Breast epithelium (tissue), 4 donors: Measurements from ENCODE around the gene GLRX2. TPM values are rescaled to one million over a fixed set of nuclear protein-coding genes. Genes with fewer than 3 reads are reported as not detected.
"Not testable (repeated sequence)": the region's sequence is repeated elsewhere in the genome, so short reads cannot be mapped to it uniquely, and the experiment has no call there.

Source experiments
- DNase-seq, 2 donors: peaks; one replicate each; pipeline ENCODE4 v3.0.0-alpha.2; 2019; ENCODE audit warnings: low spot score in 2 of 2
- H3K27ac ChIP-seq, 2 donors: fragments of 200-600 bp; sonication (generic) in 1 of 2; one replicate each; pipeline ENCODE4 v1.5.1; 2016 to 2019; ENCODE audit warnings: mild to moderate bottlenecking in 1 of 2
- H3K27me3 ChIP-seq, 2 donors: fragments of 200-600 bp; sonication (generic) in 1 of 2; one replicate each; pipeline versions ENCODE4 v1.5.1 to v1.6.0; 2017 to 2019; ENCODE audit warnings: control low read depth in 1 of 2, mild to moderate bottlenecking in 1 of 2
- H3K36me3 ChIP-seq: fragments of 200-600 bp; one replicate; pipeline ENCODE4 v1.5.1; 2019
- H3K4me1 ChIP-seq, 2 donors: fragments of 200-600 bp; sonication (generic); one replicate each; pipeline ENCODE4 v1.5.1; 2016 to 2019; ENCODE audit warnings: control low read depth in 1 of 2
- H3K4me3 ChIP-seq, 3 donors: fragments of 200-600 bp; sonication (generic); 1 replicate in 2 of 3; 2 replicates in 1 of 3; pipeline ENCODE4 v1.5.1; 2016 to 2019; ENCODE audit warnings: mild to moderate bottlenecking in 3 of 3, moderate library complexity in 2 of 3
- H3K9me3 ChIP-seq, 2 donors: fragments of 200-600 bp; sonication (generic) in 1 of 2; one replicate each; pipeline ENCODE4 v1.5.1; 2016 to 2019; ENCODE audit warnings: control low read depth in 1 of 2
- CTCF ChIP-seq, 3 donors: fragments of 450-650 bp; IDR thresholded peaks; one replicate each; pipeline ENCODE4 v1.5.1; 2016 to 2017; ENCODE audit warnings: antibody characterized with exemption in 3 of 3, mild to moderate bottlenecking in 3 of 3, moderate library complexity in 3 of 3
- POLR2A ChIP-seq: fragments of 450-650 bp; IDR thresholded peaks from one replicate; pipeline ENCODE4 v1.6.1; 2016; ENCODE audit warnings: antibody characterized with exemption, mild to moderate bottlenecking, moderate library complexity
- POLR2AphosphoS5 ChIP-seq, 3 donors: sonication (generic); formaldehyde crosslinking; IDR thresholded peaks; one replicate each; pipeline ENCODE4 v1.6.1; 2017; ENCODE audit warnings: antibody characterized with exemption in 3 of 3
- intact Hi-C: fragments of 100-400 bp; cut with DNase I; formaldehyde crosslinking; loops from one replicate; pipeline ENCODE4 v1.15.1; 2023; ENCODE audit warnings: low total_unique reads
- total RNA-seq, 3 donors: library from RNA; depleted of rRNA; stranded (reverse); fragments of >200 nt; gene quantifications; one replicate each; pipeline ENCODE4 v1.1.0, GENCODE V29; 2016

Gene GLRX2
- total RNA-seq, 3 donors from 2014 or later, result 6.2 to 8.0 (median 6.9) TPM

GRCh38 chr1:193060115-193060403 is 45.2 kb downstream of the GLRX2 start:
- H3K27me3 ChIP-seq, result no peaks in the 10 kb centered on the region
- TF ChIP-seq POLR2A (no peak), CTCF (IDR thresholded peaks at IDR 0.05) (no peak), POLR2AphosphoS5 (IDR thresholded peaks at IDR 0.05) (no peak)
- peaks cover 0 to 20% of the 10 kb centered on the region in 2 donors for H3K4me1 ChIP-seq
- H3K9me3 ChIP-seq, result no peaks in the 10 kb centered on the region
- H3K36me3 ChIP-seq, result no peaks in the 10 kb centered on the region
- intact Hi-C loops, result no loop called here
- peak overlapping the region; percentile 98 for H3K27ac ChIP-seq
- DNase-seq, result no peak
- peak overlapping the region; percentile 87 to 92 (median 91) for H3K4me3 ChIP-seq

- Histone ChIP-seq H3K4me3 (peak within 1 kb of the TSS; percentile 87 to 92 (median 91)), H3K9me3 (no peaks in the 10 kb centered on the region), H3K27ac (peak within 1 kb of the TSS; percentile 98), H3K36me3 (no peaks in the 10 kb centered on the region), H3K4me1 (peaks cover 0 to 20% of the 10 kb centered on the region in 2 donors), H3K27me3 (no peaks in the 10 kb centered on the region)
- TF ChIP-seq POLR2AphosphoS5 (IDR thresholded peaks at IDR 0.05) (peak; percentile 75 to 90 (median 81)), CTCF (IDR thresholded peaks at IDR 0.05) (no peak), POLR2A (no peak)
- intact Hi-C loops, result no loop called here
- peak; percentile 91 to 95 for DNase-seq
Measured at GRCh38 chr1:193059282-193060114, 45.7 kb downstream of the GLRX2 start, which contains the start of the genes RO60 and UCHL5. Gene RO60, plus strand, starts transcription at chr1:193059612. Its CDS starts 9,443 bp downstream, at chr1:193069055. Gene UCHL5, minus strand, starts transcription at chr1:193059360. Its CDS starts 100 bp downstream, at chr1:193059260.

- peaks cover 0 to 20% of the 10 kb centered on the region in 2 donors for H3K4me1 ChIP-seq
- intact Hi-C loops, result no loop called here
- TF ChIP-seq POLR2A (no peak), CTCF (IDR thresholded peaks at IDR 0.05) (peak in 1 of 3 donors; percentile 7), POLR2AphosphoS5 (IDR thresholded peaks at IDR 0.05) (no peak)
Measured at GRCh38 chr1:193058529-193059281, 46.5 kb downstream of the GLRX2 start.

GRCh38 chr1:193054169-193054675 is 51.0 kb downstream of the GLRX2 start:
- Histone ChIP-seq H3K9me3 (no peaks in the 10 kb centered on the region), H3K4me1 (peaks cover 0 to 3% of the 10 kb centered on the region in 2 donors), H3K36me3 (no peaks in the 10 kb centered on the region), H3K27me3 (no peaks in the 10 kb centered on the region), H3K27ac (no peak overlapping the region), H3K4me3 (no peak overlapping the region)
- intact Hi-C loops, result no loop called here
- TF ChIP-seq POLR2AphosphoS5 (IDR thresholded peaks at IDR 0.05) (no peak), CTCF (IDR thresholded peaks at IDR 0.05) (no peak), POLR2A (no peak)
- no peak for DNase-seq

More at GRCh38 chr1:193058529-193059281, 46.5 kb downstream of the GLRX2 start:
- peak; percentile 19 to 51 for DNase-seq
- Histone ChIP-seq H3K36me3 (no peaks in the 10 kb centered on the region), H3K27me3 (no peaks in the 10 kb centered on the region), H3K9me3 (no peaks in the 10 kb centered on the region), H3K4me3 (peak overlapping the region; percentile 87 to 92 (median 91)), H3K27ac (peak overlapping the region; percentile 98)

GRCh38 chr1:193048913-193049312 is 56.3 kb downstream of the GLRX2 start:
- H3K27ac ChIP-seq, H3K4me1 ChIP-seq, H3K27me3 ChIP-seq, intact Hi-C loops, H3K36me3 ChIP-seq, DNase-seq, H3K9me3 ChIP-seq, H3K4me3 ChIP-seq: not testable (repeated sequence)

Other genes starting within 250 kb of the GLRX2 start
- gene UCHL5, start 46.1 kb downstream of the GLRX2 start, total RNA-seq, result 10 to 100 TPM; 32.8 to 45.2 (median 38.3) TPM
- gene RO60, start 45.8 kb downstream of the GLRX2 start, total RNA-seq, result 100 to 1,000 TPM in 1 of 3 donors, 10 to 100 TPM in 2; 91.4 to 116 (median 95.1) TPM
- gene CDC73, start 16.6 kb upstream of the GLRX2 start, total RNA-seq, result 10 to 100 TPM; 36.1 to 52.0 (median 49.6) TPM
- gene B3GALT2, start 81.2 kb upstream of the GLRX2 start, total RNA-seq, result under 1 TPM; 0.29 to 0.33 (median 0.32) TPM